SK-N-SH treated with all-trans-retinoic acid at 6 μM for 48 hours (cell line): ENCODE results near the gene TSPAN15.

Experiments
- ARNTL ChIP-seq: fragments of 450-650 bp; formaldehyde crosslinking; IDR thresholded peaks from 2 replicates; pipeline ENCODE4 v1.5.0; 2020; ENCODE audit warnings: low read depth, mild to moderate bottlenecking, moderate library complexity, borderline replicate concordance
- CREB5 ChIP-seq: fragments of 250-450 bp; sonication (Bioruptor Pico); IDR thresholded peaks from 2 replicates; pipeline ENCODE4 v1.5.1; 2020; ENCODE audit warnings: low read depth, mild to moderate bottlenecking, moderate library complexity
- ESRRG ChIP-seq: fragments of 250-450 bp; sonication (Bioruptor Pico); IDR thresholded peaks from 2 replicates; pipeline ENCODE4 v1.6.1; 2021; ENCODE audit warnings: mild to moderate bottlenecking
- ISL1 ChIP-seq: fragments of 250-450 bp; sonication (Bioruptor Pico); IDR thresholded peaks from 2 replicates; pipeline ENCODE4 v2.1.2; 2022; ENCODE audit warnings: mild to moderate bottlenecking, moderate library complexity
- OSR1 ChIP-seq: fragments of 250-450 bp; sonication (Bioruptor Pico); IDR thresholded peaks from 2 replicates; pipeline ENCODE4 v1.8.0; 2022; ENCODE audit warnings: moderate library complexity, mild to moderate bottlenecking, inconsistent platforms
- PPARA ChIP-seq: fragments of 250-450 bp; sonication (Bioruptor Pico); IDR thresholded peaks from 2 replicates; pipeline ENCODE4 v1.5.0; 2020; ENCODE audit warnings: mild to moderate bottlenecking, borderline replicate concordance
- RARB ChIP-seq: fragments of 250-450 bp; sonication (Bioruptor Pico); IDR thresholded peaks from 2 replicates; pipeline ENCODE4 v1.8.0; 2021; ENCODE audit warnings: mild to moderate bottlenecking, moderate library complexity
- SNAI2 ChIP-seq: fragments of 250-450 bp; sonication (Bioruptor Pico); IDR thresholded peaks from 2 replicates; pipeline ENCODE4 v1.5.0; 2020; ENCODE audit warnings: mild to moderate bottlenecking, moderate library complexity
- TOX ChIP-seq: fragments of 250-450 bp; sonication (Bioruptor Pico); IDR thresholded peaks from 2 replicates; pipeline ENCODE4 v1.8.0; 2021; ENCODE audit warnings: mild to moderate bottlenecking, moderate library complexity, borderline replicate concordance
- ZC3H10 ChIP-seq: fragments of 250-450 bp; sonication (Bioruptor Pico); IDR thresholded peaks from 2 replicates; pipeline ENCODE4 v1.5.1; 2021; ENCODE audit warnings: mild to moderate bottlenecking, moderate library complexity
- ZFP3 ChIP-seq: fragments of 250-450 bp; sonication (Bioruptor Pico); IDR thresholded peaks from 2 replicates; pipeline ENCODE4 v1.5.0; 2020; ENCODE audit warnings: mild to moderate bottlenecking, moderate library complexity
- ZNF565 ChIP-seq: fragments of 450-650 bp; formaldehyde crosslinking; conservative IDR thresholded peaks from 2 replicates; pipeline ENCODE4 v1.5.0; 2020; ENCODE audit warnings: low read depth, mild to moderate bottlenecking, moderate library complexity
- ZNF70 ChIP-seq: fragments of 450-650 bp; formaldehyde crosslinking; IDR thresholded peaks from 2 replicates; pipeline ENCODE4 v1.5.0; 2020; ENCODE audit warnings: mild to moderate bottlenecking, moderate library complexity

DNA sequence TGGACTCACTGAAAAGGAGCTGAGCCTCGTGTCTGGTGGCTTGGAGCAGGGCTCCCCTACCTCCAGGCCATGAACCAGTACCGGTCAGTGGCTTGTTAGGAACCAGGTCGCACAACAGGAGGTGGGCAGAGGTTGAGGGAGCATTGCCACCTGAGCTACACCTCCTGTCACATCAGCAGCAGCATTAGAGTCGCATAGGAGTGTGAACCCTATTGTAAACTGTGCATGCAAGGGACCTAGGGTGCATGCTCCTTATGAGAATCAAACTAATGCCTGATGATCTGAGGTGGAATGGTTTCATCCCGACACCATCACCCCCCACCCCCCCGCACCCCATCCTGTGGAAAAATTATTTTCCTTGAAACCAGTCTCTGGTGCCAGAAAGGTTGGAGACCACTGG is 50.4 kb downstream of the TSPAN15 start:
- no peak for TF ChIP-seq CREB5 (CRISPR knock-in tag)
- no peak for TF ChIP-seq ZFP3
- TF ChIP-seq RARB (CRISPR knock-in tag), result no peak
- TF ChIP-seq PPARA (CRISPR knock-in tag), result no peak
- TF ChIP-seq ESRRG (CRISPR knock-in tag), result no peak
- no peak for TF ChIP-seq ZNF70 (CRISPR knock-in tag)
- no peak for TF ChIP-seq ARNTL
- no peak for TF ChIP-seq ISL1 (CRISPR knock-in tag)
- TF ChIP-seq SNAI2 (CRISPR knock-in tag), result no peak
- no peak for TF ChIP-seq ZC3H10
- no peak for TF ChIP-seq ZNF565 (CRISPR knock-in tag)
- no peak for TF ChIP-seq OSR1 (CRISPR knock-in tag)
- TF ChIP-seq TOX (CRISPR knock-in tag), result no peak
